ENCODE results near the gene VSTM5. TPM values are rescaled to one million over a fixed set of nuclear protein-coding genes. Genes with fewer than 3 reads are reported as not detected.
"Not testable (repeated sequence)": the region's sequence is repeated elsewhere in the genome, so short reads cannot be mapped to it uniquely, and the experiment has no call there.

VSTM5 gene
- total and polyA plus RNA-seq, 4 donors, result 0.05 TPM; not detected in 3

DNA sequence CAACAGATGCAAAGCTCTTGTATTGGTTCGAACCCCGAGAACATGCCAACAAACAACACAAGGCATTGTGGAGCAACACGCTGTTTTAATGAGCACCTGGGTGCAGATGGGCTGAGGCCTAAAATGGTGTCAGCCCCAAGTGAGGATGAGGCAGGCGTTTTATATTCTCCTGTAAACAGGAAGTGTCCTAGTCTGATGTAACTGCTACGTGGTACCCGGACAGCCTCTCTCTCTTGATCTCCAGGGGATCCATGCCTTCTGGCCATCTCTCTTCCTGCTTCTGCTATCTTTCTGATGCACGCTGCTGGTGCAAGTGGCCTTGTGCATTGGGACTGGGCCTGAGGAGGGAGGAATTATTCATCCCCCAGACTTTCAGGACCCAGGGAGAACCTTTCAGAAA lies 19.4 kb upstream of the VSTM5 start:
- no peak for TF ChIP-seq SP1 (IDR thresholded peaks at IDR 0.05)
- no peak for TF ChIP-seq RAD21 (IDR thresholded peaks at IDR 0.05)
- TF ChIP-seq FOXA2 (IDR thresholded peaks at IDR 0.05), result no peak
- no peak for TF ChIP-seq HNF4G (IDR thresholded peaks at IDR 0.05)
- TF ChIP-seq TAF1 (conservative IDR thresholded peaks at IDR 0.05), result no peak
- no peak for TF ChIP-seq MAX (IDR thresholded peaks at IDR 0.05)
- no peak for TF ChIP-seq JUND (IDR thresholded peaks at IDR 0.05)
- TF ChIP-seq, protein P1, sequence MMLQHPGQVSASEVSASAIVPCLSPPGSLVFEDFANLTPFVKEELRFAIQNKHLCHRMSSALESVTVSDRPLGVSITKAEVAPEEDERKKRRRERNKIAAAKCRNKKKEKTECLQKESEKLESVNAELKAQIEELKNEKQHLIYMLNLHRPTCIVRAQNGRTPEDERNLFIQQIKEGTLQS (IDR thresholded peaks at IDR 0.05), result no peak
- TF ChIP-seq RXRA (IDR thresholded peaks at IDR 0.05), result no peak
- TF ChIP-seq, protein P2, sequence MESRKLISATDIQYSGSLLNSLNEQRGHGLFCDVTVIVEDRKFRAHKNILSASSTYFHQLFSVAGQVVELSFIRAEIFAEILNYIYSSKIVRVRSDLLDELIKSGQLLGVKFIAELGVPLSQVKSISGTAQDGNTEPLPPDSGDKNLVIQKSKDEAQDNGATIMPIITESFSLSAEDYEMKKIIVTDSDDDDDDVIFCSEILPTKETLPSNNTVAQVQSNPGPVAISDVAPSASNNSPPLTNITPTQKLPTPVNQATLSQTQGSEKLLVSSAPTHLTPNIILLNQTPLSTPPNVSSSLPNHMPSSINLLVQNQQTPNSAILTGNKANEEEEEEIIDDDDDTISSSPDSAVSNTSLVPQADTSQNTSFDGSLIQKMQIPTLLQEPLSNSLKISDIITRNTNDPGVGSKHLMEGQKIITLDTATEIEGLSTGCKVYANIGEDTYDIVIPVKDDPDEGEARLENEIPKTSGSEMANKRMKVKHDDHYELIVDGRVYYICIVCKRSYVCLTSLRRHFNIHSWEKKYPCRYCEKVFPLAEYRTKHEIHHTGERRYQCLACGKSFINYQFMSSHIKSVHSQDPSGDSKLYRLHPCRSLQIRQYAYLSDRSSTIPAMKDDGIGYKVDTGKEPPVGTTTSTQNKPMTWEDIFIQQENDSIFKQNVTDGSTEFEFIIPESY (IDR thresholded peaks at IDR 0.05), result no peak
- no peak for TF ChIP-seq FOXA1 (IDR thresholded peaks at IDR 0.05)
- TF ChIP-seq, protein P3, sequence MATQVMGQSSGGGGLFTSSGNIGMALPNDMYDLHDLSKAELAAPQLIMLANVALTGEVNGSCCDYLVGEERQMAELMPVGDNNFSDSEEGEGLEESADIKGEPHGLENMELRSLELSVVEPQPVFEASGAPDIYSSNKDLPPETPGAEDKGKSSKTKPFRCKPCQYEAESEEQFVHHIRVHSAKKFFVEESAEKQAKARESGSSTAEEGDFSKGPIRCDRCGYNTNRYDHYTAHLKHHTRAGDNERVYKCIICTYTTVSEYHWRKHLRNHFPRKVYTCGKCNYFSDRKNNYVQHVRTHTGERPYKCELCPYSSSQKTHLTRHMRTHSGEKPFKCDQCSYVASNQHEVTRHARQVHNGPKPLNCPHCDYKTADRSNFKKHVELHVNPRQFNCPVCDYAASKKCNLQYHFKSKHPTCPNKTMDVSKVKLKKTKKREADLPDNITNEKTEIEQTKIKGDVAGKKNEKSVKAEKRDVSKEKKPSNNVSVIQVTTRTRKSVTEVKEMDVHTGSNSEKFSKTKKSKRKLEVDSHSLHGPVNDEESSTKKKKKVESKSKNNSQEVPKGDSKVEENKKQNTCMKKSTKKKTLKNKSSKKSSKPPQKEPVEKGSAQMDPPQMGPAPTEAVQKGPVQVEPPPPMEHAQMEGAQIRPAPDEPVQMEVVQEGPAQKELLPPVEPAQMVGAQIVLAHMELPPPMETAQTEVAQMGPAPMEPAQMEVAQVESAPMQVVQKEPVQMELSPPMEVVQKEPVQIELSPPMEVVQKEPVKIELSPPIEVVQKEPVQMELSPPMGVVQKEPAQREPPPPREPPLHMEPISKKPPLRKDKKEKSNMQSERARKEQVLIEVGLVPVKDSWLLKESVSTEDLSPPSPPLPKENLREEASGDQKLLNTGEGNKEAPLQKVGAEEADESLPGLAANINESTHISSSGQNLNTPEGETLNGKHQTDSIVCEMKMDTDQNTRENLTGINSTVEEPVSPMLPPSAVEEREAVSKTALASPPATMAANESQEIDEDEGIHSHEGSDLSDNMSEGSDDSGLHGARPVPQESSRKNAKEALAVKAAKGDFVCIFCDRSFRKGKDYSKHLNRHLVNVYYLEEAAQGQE (IDR thresholded peaks at IDR 0.05), result no peak
- TF ChIP-seq YY1 (IDR thresholded peaks at IDR 0.05), result no peak
- TF ChIP-seq, protein P4, sequence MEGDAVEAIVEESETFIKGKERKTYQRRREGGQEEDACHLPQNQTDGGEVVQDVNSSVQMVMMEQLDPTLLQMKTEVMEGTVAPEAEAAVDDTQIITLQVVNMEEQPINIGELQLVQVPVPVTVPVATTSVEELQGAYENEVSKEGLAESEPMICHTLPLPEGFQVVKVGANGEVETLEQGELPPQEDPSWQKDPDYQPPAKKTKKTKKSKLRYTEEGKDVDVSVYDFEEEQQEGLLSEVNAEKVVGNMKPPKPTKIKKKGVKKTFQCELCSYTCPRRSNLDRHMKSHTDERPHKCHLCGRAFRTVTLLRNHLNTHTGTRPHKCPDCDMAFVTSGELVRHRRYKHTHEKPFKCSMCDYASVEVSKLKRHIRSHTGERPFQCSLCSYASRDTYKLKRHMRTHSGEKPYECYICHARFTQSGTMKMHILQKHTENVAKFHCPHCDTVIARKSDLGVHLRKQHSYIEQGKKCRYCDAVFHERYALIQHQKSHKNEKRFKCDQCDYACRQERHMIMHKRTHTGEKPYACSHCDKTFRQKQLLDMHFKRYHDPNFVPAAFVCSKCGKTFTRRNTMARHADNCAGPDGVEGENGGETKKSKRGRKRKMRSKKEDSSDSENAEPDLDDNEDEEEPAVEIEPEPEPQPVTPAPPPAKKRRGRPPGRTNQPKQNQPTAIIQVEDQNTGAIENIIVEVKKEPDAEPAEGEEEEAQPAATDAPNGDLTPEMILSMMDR (IDR thresholded peaks at IDR 0.05; ENCODE audit: low read depth, low read length, missing input control), result no peak
- TF ChIP-seq GABPA (IDR thresholded peaks at IDR 0.05 in 1 of 2, conservative IDR thresholded peaks at IDR 0.05 in 1 of 2), result no peak
- TF ChIP-seq HNF4A (conservative IDR thresholded peaks at IDR 0.05), result no peak
- TF ChIP-seq EGR1 (IDR thresholded peaks at IDR 0.05; ENCODE audit: low read depth in 2 of 2), result no peak
- Histone ChIP-seq H3K27me3 (ENCODE audit: control insufficient read depth in 4 of 4, insufficient read depth in 4 of 4, low read length in 3 of 4) (no peaks in the 10 kb centered on the region), H3K4me1 (ENCODE audit: control insufficient read depth in 4 of 4, insufficient read depth in 4 of 4, low read length in 3 of 4) (no peaks in the 10 kb centered on the region), H3K9me3 (ENCODE audit: control insufficient read depth in 4 of 4, low read length in 3 of 4) (no peaks in the 10 kb centered on the region), H3K36me3 (ENCODE audit: control insufficient read depth in 4 of 4, insufficient read depth in 3 of 4, low read depth in 1 of 4, low read length in 3 of 4) (no peaks in the 10 kb centered on the region), H3K9ac (ENCODE audit: low read depth in 1 of 2, low read length in 2 of 2) (no peak overlapping the region), H3K4me3 (ENCODE audit: low read depth in 1 of 3, low read length in 3 of 3) (no peak overlapping the region), H3K27ac (ENCODE audit: low read depth in 1 of 2, low read length in 2 of 2) (no peak overlapping the region)
- DNase-seq (ENCODE audit: low spot score), result no peak
- 80% methylated on average over 7 of the region's 7 CpGs for WGBS

- H3K4me3 ChIP-seq (ENCODE audit: low read depth in 1 of 3, low read length in 3 of 3); DNase-seq (ENCODE audit: low spot score); H3K36me3 ChIP-seq (ENCODE audit: control insufficient read depth in 4 of 4, insufficient read depth in 3 of 4, low read depth in 1 of 4, low read length in 3 of 4); H3K4me1 ChIP-seq (ENCODE audit: control insufficient read depth in 4 of 4, insufficient read depth in 4 of 4, low read length in 3 of 4); H3K27me3 ChIP-seq (ENCODE audit: control insufficient read depth in 4 of 4, insufficient read depth in 4 of 4, low read length in 3 of 4); H3K9me3 ChIP-seq (ENCODE audit: control insufficient read depth in 4 of 4, low read length in 3 of 4); H3K9ac ChIP-seq (ENCODE audit: low read depth in 1 of 2, low read length in 2 of 2); H3K27ac ChIP-seq (ENCODE audit: low read depth in 1 of 2, low read length in 2 of 2): not testable (repeated sequence)
- WGBS, result 79% methylated on average over 2 of the region's 2 CpGs
Measured at GRCh38 chr11:93868404-93868803, 18.0 kb upstream of the VSTM5 start.
